ENCODE measurements around the gene OR4S2. TPM values are rescaled to one million over a fixed set of nuclear protein-coding genes. Genes with fewer than 3 reads are reported as not detected.

The OR4S2 gene
- total RNA-seq (not detected), polyA plus RNA-seq (not detected)
- long read RNA-seq, donor 1, result 0 reads
- long read RNA-seq, donor 2, result 0 reads
- long read RNA-seq, donor 3, result 0 reads
- long read RNA-seq, donor 4, result 0 reads
- long read RNA-seq, donor 5, result 0 reads
- long read RNA-seq, donor 6, result 0 reads
- long read RNA-seq, donor 7, result 0 reads
- long read RNA-seq, donor 8, result 0 reads
- long read RNA-seq, donor 9, result 0 reads
- long read RNA-seq, donor 10, result 0 reads

GRCh38 chr11:55648027-55648426 lies at the start of gene OR4S2:
OR4S2 (plus strand) TSS chr11:55648327; CDS start chr11:55650904, 2,577 bp downstream.
- 67 to 79% (median 74%) methylated on average over 2 of the region's 2 CpGs for WGBS, 5 donors
- TF ChIP-seq EP300 (IDR thresholded peaks at IDR 0.05) (no peak), CTCF (IDR thresholded peaks at IDR 0.05) (no peak), POLR2AphosphoS5 (IDR thresholded peaks at IDR 0.05) (no peak), POLR2A (IDR thresholded peaks at IDR 0.05) (no peak)

DNA sequence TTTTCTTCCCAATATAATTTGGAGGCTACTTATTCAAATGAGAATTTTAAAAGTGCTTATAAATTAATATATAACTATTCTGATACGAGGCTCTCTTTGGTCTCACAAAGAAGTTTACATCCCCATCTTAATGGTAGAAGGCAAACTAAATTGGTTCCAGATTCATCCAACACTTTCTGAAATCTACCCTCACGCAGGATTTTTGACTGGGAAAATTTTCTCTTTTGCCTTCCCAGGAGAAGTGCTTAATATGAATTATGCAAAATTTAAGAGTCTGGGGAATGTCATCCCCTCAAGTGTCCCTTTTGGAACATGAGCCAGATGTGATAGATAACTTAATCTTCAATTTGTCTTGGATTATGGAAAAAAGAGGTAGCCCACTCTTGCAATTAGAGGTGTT lies 40.6 kb upstream of the OR4S2 start, which contains the start of gene OR4C11:
OR4C11 (minus strand) TSS at position 101 of the 400 bp plus-strand sequence. CDS start 3,272 bp downstream, outside the sequence.
- intact Hi-C loops (cut with DNase I; ENCODE audit: low total_unique reads), result no loop called here
- TF ChIP-seq EP300 (IDR thresholded peaks at IDR 0.05) (no peak), CTCF (IDR thresholded peaks at IDR 0.05) (no peak), POLR2A (IDR thresholded peaks at IDR 0.05) (no peak), POLR2AphosphoS5 (IDR thresholded peaks at IDR 0.05) (no peak)
- Histone ChIP-seq H3K9me3 (peaks cover 0 to 14% (median 0%) of the 10 kb centered on the region in 4 donors), H3K27ac (no peak within 1 kb of the TSS), H3K4me1 (no peaks in the 10 kb centered on the region), H3K27me3 (no peaks in the 10 kb centered on the region), H3K36me3 (no peaks in the 10 kb centered on the region), H3K4me3 (no peak within 1 kb of the TSS)
- WGBS, 5 donors, result 42 to 55% (median 45%) methylated on average over 2 of the region's 2 CpGs
- DNase-seq, result no peak

More at GRCh38 chr11:55648027-55648426, at the start of gene OR4S2:
- Histone ChIP-seq H3K27me3 (no peaks in the 10 kb centered on the region), H3K4me1 (no peaks in the 10 kb centered on the region), H3K27ac (no peak within 1 kb of the TSS), H3K4me3 (no peak within 1 kb of the TSS), H3K9me3 (no peaks in the 10 kb centered on the region), H3K36me3 (no peaks in the 10 kb centered on the region)
- DNase-seq, result no peak
- intact Hi-C loops (cut with DNase I; ENCODE audit: low total_unique reads), result no loop called here

GRCh38 chr11:55624531-55624930 lies 23.6 kb upstream of the OR4S2 start:
- intact Hi-C loops (cut with DNase I; ENCODE audit: low total_unique reads), result no loop called here
- H3K4me1 ChIP-seq, result no peaks in the 10 kb centered on the region
- H3K9me3 ChIP-seq, result peaks cover 0 to 26% (median 0%) of the 10 kb centered on the region in 4 donors
- H3K36me3 ChIP-seq, result no peaks in the 10 kb centered on the region
- WGBS, 5 donors, result 69 to 96% (median 81%) methylated on average over 1 of the region's 1 CpG
- DNase-seq, result no peak
- no peak overlapping the region for H3K4me3 ChIP-seq
- no peak overlapping the region for H3K27ac ChIP-seq
- H3K27me3 ChIP-seq, result no peaks in the 10 kb centered on the region
- TF ChIP-seq POLR2AphosphoS5 (IDR thresholded peaks at IDR 0.05) (no peak), EP300 (IDR thresholded peaks at IDR 0.05) (no peak), POLR2A (IDR thresholded peaks at IDR 0.05) (no peak), CTCF (IDR thresholded peaks at IDR 0.05) (no peak)

- TF ChIP-seq CTCF (IDR thresholded peaks at IDR 0.05) (no peak), EP300 (IDR thresholded peaks at IDR 0.05) (no peak), POLR2AphosphoS5 (IDR thresholded peaks at IDR 0.05) (no peak), POLR2A (IDR thresholded peaks at IDR 0.05) (no peak)
- DNase-seq, result no peak
- H3K9me3 ChIP-seq, result peaks cover 0 to 7% (median 0%) of the 10 kb centered on the region in 4 donors
- no peaks in the 10 kb centered on the region for H3K4me1 ChIP-seq
- WGBS, 5 donors, result 38 to 51% (median 44%) methylated on average over 3 of the region's 3 CpGs
- H3K27ac ChIP-seq, result no peak within 1 kb of the TSS
- no peaks in the 10 kb centered on the region for H3K36me3 ChIP-seq
- H3K4me3 ChIP-seq, result no peak within 1 kb of the TSS
- intact Hi-C loops (cut with DNase I; ENCODE audit: low total_unique reads), result no loop called here
- no peaks in the 10 kb centered on the region for H3K27me3 ChIP-seq
Observed at GRCh38 chr11:55634813-55635212, 13.3 kb upstream of the OR4S2 start, which contains the start of gene OR4P4. OR4P4 (plus strand) TSS chr11:55635113.
